Pancreas (tissue), 10 donors: Measurements from ENCODE around the gene CTH. TPM values are rescaled to one million over a fixed set of nuclear protein-coding genes. Genes with fewer than 3 reads are reported as not detected.

Experiments used
- ATAC-seq, 4 donors: fragments of 200-7000 bp; cut with Tn5 transposase; one replicate each; pipeline versions ENCODE4 v1.8.0 to v1.9.1; 2020; ENCODE audit warnings: mild to moderate bottlenecking in 4 of 4, moderate library complexity in 4 of 4
- DNase-seq, 6 donors: peaks; one replicate each; pipeline ENCODE4 v3.0.0-alpha.2; 2020
- FAIRE-seq: peaks from 2 replicates; lab custom pipeline; 2012; peaks lifted over from hg19 to GRCh38; lab: Jason Lieb, UNC
- H3K27ac ChIP-seq, 4 donors: fragments of 200-600 bp; sonication (generic); 1 replicate in 3 of 4; 2 replicates in 1 of 4; pipeline versions ENCODE4 v1.5.0 to v1.8.0; 2020
- H3K27me3 ChIP-seq, 4 donors: fragments of 200-600 bp; one replicate each; pipeline ENCODE4 v1.8.0; 2021
- H3K36me3 ChIP-seq, 3 donors: fragments of 200-600 bp; sonication (generic) in 1 of 3; one replicate each; pipeline versions ENCODE4 v1.5.0 to v1.8.0; 2020 to 2021
- H3K4me1 ChIP-seq, 3 donors: fragments of 200-600 bp; one replicate each; pipeline ENCODE4 v1.8.0; 2021
- H3K4me3 ChIP-seq, 4 donors: fragments of 200-600 bp; sonication (generic) in 2 of 4; one replicate each; pipeline versions ENCODE4 v1.5.0 to v1.8.0; 2020 to 2021
- H3K9me3 ChIP-seq, 4 donors: fragments of 200-600 bp; one replicate each; pipeline ENCODE4 v1.8.0; 2021
- WGBS, 2 donors: extraction: QIAGEN DNeasy Blood & Tissue Kit; methylation state at CpG; one replicate each; pipeline ENCODE4 v1.1.7; 2013; 5-methylcytosine and 5-hydroxymethylcytosine counted together
- intact Hi-C, 3 donors: fragments of 100-400 bp; cut with DNase I; formaldehyde crosslinking; loops; one replicate each; pipeline versions ENCODE4 v1.11.1 to v1.14.2; 2022
- polyA plus RNA-seq, 2 donors: library from polyadenylated mRNA; stranded (reverse); fragments of 200-250 nt; gene quantifications; one replicate each; pipeline ENCODE4 v1.2.3, GENCODE V29; 2013
- total RNA-seq, 6 donors: library from RNA; stranded (reverse); fragmentation: NEBNext Ultra II Directional in 4 of 6; extraction: Animal tissue kit (Norgen Biotek cat#: 25700) in 4 of 6; gene quantifications; one replicate each; pipeline versions ENCODE4 v1.2.1 to v1.2.4, GENCODE V29; 2021 to 2023
- TF ChIP-seq, protein P1 (sequence below), 4 donors: fragments of 200-600 bp; sonication (generic) in 3 of 4; IDR thresholded peaks; one replicate each; pipeline versions ENCODE4 v1.5.0 to v1.8.0; 2021; ENCODE audit warnings: antibody characterized with exemption in 4 of 4
- donor health status: healthy with polysubstance abuse.
- donor health status: DM: no; HTN: no; CAD: no; lungs with moderate emphysema.
- donor health status: DM: no; HTN: no; CAD: no.
- donor health status: control.
- donor health status: control.
- donor health status: Bipolar disorder and iron deficiency.
- donor health status: DM: yes; HTN: yes; CAD: no.
- donor health status: DM: no; HTN: no; CAD: no.
- donor health status: DM: no; HTN: no; CAD: no.
- donor health status: DM: yes; HTN: yes; CAD: no.

The CTH gene
- total and polyA plus RNA-seq, 8 donors, result 3.3 to 39.7 (median 5.2) TPM

DNA sequence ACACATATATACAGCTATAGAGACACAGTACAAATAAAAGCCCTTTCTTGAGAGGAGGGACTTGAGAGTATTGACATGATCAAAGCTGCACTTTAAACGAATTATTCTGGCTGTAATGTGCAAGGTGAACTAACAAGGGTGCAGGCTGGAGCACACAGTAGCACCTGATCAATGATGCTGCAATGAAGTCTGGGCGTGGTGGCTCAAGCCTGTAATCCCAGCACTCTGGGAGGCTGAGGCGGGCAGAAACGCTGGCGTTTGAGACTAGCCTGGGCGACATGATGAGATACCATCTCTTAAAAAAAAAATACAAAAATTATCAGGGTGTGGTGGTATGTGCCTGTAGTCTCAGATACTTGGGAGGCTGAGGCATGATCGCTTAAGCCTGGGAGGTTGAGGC, 14.1 kb upstream of the CTH start:
- H3K36me3 ChIP-seq, result no peaks in the 10 kb centered on the region
- H3K27me3 ChIP-seq, result no peaks in the 10 kb centered on the region
- intact Hi-C loops, result no loop called here
- ATAC-seq, result no peak
- H3K27ac ChIP-seq, result no peak overlapping the region
- H3K4me3 ChIP-seq, result no peak overlapping the region
- H3K4me1 ChIP-seq, result no peaks in the 10 kb centered on the region
- TF ChIP-seq, protein P1, sequence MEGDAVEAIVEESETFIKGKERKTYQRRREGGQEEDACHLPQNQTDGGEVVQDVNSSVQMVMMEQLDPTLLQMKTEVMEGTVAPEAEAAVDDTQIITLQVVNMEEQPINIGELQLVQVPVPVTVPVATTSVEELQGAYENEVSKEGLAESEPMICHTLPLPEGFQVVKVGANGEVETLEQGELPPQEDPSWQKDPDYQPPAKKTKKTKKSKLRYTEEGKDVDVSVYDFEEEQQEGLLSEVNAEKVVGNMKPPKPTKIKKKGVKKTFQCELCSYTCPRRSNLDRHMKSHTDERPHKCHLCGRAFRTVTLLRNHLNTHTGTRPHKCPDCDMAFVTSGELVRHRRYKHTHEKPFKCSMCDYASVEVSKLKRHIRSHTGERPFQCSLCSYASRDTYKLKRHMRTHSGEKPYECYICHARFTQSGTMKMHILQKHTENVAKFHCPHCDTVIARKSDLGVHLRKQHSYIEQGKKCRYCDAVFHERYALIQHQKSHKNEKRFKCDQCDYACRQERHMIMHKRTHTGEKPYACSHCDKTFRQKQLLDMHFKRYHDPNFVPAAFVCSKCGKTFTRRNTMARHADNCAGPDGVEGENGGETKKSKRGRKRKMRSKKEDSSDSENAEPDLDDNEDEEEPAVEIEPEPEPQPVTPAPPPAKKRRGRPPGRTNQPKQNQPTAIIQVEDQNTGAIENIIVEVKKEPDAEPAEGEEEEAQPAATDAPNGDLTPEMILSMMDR (IDR thresholded peaks at IDR 0.05), result no peak
- no peaks in the 10 kb centered on the region for H3K9me3 ChIP-seq
- no peak for DNase-seq
- FAIRE-seq, result no peak
- WGBS, 2 donors, result 74 to 80% methylated on average over 7 of the region's 7 CpGs

- ATAC-seq, result no peak
Observed at GRCh38 chr1:70400335-70400734, 10.7 kb upstream of the CTH start.

DNA sequence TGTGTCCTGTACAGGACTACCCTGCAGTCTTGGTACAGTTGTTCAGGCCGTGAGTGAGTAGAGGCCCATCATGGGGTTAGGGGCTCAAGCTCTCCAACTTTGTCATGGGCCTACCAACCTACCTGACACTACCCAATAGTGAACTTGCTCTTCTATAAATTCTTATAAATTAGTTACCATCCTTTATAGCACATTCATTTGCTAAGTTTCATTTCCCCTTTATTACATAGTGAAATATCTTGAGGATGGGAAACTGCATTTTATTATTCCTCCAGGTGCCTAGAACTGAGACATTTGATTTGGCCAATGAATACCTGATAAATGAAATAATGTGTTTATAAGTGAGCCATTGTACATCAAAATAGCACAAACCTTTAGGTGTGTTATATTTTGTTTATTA, 9.1 kb upstream of the CTH start:
- H3K36me3 ChIP-seq, result no peaks in the 10 kb centered on the region
- no peaks in the 10 kb centered on the region for H3K9me3 ChIP-seq
- DNase-seq (no peak), FAIRE-seq (no peak), ATAC-seq (no peak)
- TF ChIP-seq, protein P1 (IDR thresholded peaks at IDR 0.05), result no peak
- intact Hi-C loops, result no loop called here
- no peaks in the 10 kb centered on the region for H3K4me1 ChIP-seq
- H3K27me3 ChIP-seq, result no peaks in the 10 kb centered on the region
- WGBS, 2 donors, result 91 to 93% methylated on average over 1 of the region's 1 CpG
- H3K4me3 ChIP-seq, result no peak overlapping the region
- no peak overlapping the region for H3K27ac ChIP-seq

More at GRCh38 chr1:70400335-70400734, 10.7 kb upstream of the CTH start:
- Histone ChIP-seq H3K27me3 (no peaks in the 10 kb centered on the region), H3K4me1 (no peaks in the 10 kb centered on the region), H3K36me3 (no peaks in the 10 kb centered on the region), H3K9me3 (no peaks in the 10 kb centered on the region), H3K27ac (no peak overlapping the region), H3K4me3 (no peak overlapping the region)
- FAIRE-seq (no peak), DNase-seq (no peak)
- intact Hi-C loops, result no loop called here
- TF ChIP-seq, protein P1 (IDR thresholded peaks at IDR 0.05), result no peak
- 63 to 64% methylated on average over 1 of the region's 1 CpG for WGBS, 2 donors

- DNase-seq (no peak), FAIRE-seq (no peak), ATAC-seq (no peak)
- TF ChIP-seq, protein P1 (IDR thresholded peaks at IDR 0.05), result no peak
- intact Hi-C loops, result no loop called here
- Histone ChIP-seq H3K4me1 (no peaks in the 10 kb centered on the region), H3K36me3 (no peaks in the 10 kb centered on the region), H3K9me3 (no peaks in the 10 kb centered on the region), H3K4me3 (no peak overlapping the region), H3K27ac (no peak overlapping the region), H3K27me3 (no peaks in the 10 kb centered on the region)
- WGBS, 2 donors, result 91 to 97% methylated on average over 2 of the region's 2 CpGs
Observed at GRCh38 chr1:70403759-70404158, 7.3 kb upstream of the CTH start.

GRCh38 chr1:70405780-70406416, 5.2 kb upstream of the CTH start:
- intact Hi-C loops, result no loop called here
- TF ChIP-seq, protein P1 (IDR thresholded peaks at IDR 0.05), result no peak
- Histone ChIP-seq H3K27me3 (no peaks in the 10 kb centered on the region), H3K27ac (no peak overlapping the region), H3K4me1 (peaks cover 0 to 6% (median 6%) of the 10 kb centered on the region in 3 donors), H3K4me3 (no peak overlapping the region), H3K36me3 (no peaks in the 10 kb centered on the region), H3K9me3 (no peaks in the 10 kb centered on the region)
- FAIRE-seq (no peak), ATAC-seq (no peak), DNase-seq (no peak)
- 63 to 66% methylated on average over 12 of the region's 12 CpGs for WGBS, 2 donors
